Sciatic nerve (tissue), 2 donors: ENCODE data around the gene LDLR. TPM values are rescaled to one million over a fixed set of nuclear protein-coding genes. Genes with fewer than 3 reads are reported as not detected.

Experiments
- ATAC-seq: fragments of 200-7000 bp; cut with Tn5 transposase; one replicate; pipeline ENCODE4 v1.9.1; 2020; ENCODE audit warnings: mild to moderate bottlenecking, moderate library complexity
- DNase-seq: peaks from one replicate; pipeline ENCODE4 v3.0.0-alpha.2; 2020; ENCODE audit warnings: low spot score
- intact Hi-C: fragments of 100-400 bp; cut with DNase I; formaldehyde crosslinking; loops from one replicate; pipeline ENCODE4 v1.14.2; 2022
- microRNA-seq: library from miRNA; unstranded; fragments of <30 nt; microRNA quantifications from one replicate; pipeline ENCODE4 v1.2.0, GENCODE V29; 2020
- total RNA-seq: library from RNA; stranded (reverse); fragmentation: NEBNext Ultra II Directional; extraction: Animal tissue kit (Norgen Biotek cat#: 25700); gene quantifications from one replicate; pipeline ENCODE4 v1.2.1, GENCODE V29; 2021
- donor health status: DM: no; HTN: no; CAD: no.
- donor health status: DM: no; HTN: no; CAD: no.

The LDLR gene
- total RNA-seq, 1 donor from 2014 or later = 155 TPM

DNA sequence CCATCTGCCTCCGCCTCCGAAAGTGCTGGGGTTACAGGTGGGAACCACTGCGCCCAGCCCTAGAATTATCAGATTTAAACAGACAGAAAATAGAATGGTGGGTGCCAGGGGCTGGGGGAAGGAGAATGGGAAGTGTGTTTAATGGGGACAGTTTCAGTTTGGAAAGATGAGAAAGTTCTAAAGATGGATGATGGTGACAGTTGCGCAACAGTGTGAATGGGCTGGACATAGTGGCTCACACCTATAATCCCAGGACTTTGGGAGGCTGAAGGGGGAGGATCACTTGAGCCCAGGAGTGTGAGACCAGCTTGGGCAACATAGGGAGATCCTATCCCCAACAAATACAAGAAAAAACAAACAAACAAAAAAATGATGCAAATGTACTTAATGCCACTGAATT, 92.2 kb downstream of the LDLR start:
- no peak for DNase-seq
- no peak for ATAC-seq
- intact Hi-C loops = no loop called here

Small RNA genes lying within 50 kb of the gene (microRNA-seq; reads per million reads assigned to microRNA genes)
- 1.1 reads per million for gene MIR6886

Other genes with a start within 250 kb of the LDLR start
- 2.7 TPM for gene C19orf38, start 241.0 kb upstream of the LDLR start, total RNA-seq
- 33.3 TPM for gene CARM1, start 217.9 kb upstream of the LDLR start, total RNA-seq
- 33.1 TPM for gene YIPF2, start 160.8 kb upstream of the LDLR start, total RNA-seq
- gene TIMM29, start 160.7 kb upstream of the LDLR start, total RNA-seq = 14.4 TPM
- 77.8 TPM for gene SMARCA4, start 128.4 kb upstream of the LDLR start, total RNA-seq
- 1.3 TPM for gene SPC24, start 66.3 kb downstream of the LDLR start, total RNA-seq
- 296 TPM for gene KANK2, start 108.1 kb downstream of the LDLR start, total RNA-seq
- 15.5 TPM for gene ANGPTL8, start 150.2 kb downstream of the LDLR start, total RNA-seq
- 131 TPM for gene DOCK6, start 173.1 kb downstream of the LDLR start, total RNA-seq
- gene TSPAN16, start 206.7 kb downstream of the LDLR start, total RNA-seq = not detected